Breast epithelium (tissue), 4 donors: ENCODE measurements around the gene GTF2F2. TPM values are rescaled to one million over a fixed set of nuclear protein-coding genes. Genes with fewer than 3 reads are reported as not detected.

Source experiments
- DNase-seq, 2 donors: peaks; one replicate each; pipeline ENCODE4 v3.0.0-alpha.2; 2019; ENCODE audit warnings: low spot score in 2 of 2
- H3K27ac ChIP-seq, 2 donors: fragments of 200-600 bp; sonication (generic) in 1 of 2; one replicate each; pipeline ENCODE4 v1.5.1; 2016 to 2019; ENCODE audit warnings: mild to moderate bottlenecking in 1 of 2
- H3K27me3 ChIP-seq, 2 donors: fragments of 200-600 bp; sonication (generic) in 1 of 2; one replicate each; pipeline versions ENCODE4 v1.5.1 to v1.6.0; 2017 to 2019; ENCODE audit warnings: control low read depth in 1 of 2, mild to moderate bottlenecking in 1 of 2
- H3K36me3 ChIP-seq: fragments of 200-600 bp; one replicate; pipeline ENCODE4 v1.5.1; 2019
- H3K4me1 ChIP-seq, 2 donors: fragments of 200-600 bp; sonication (generic); one replicate each; pipeline ENCODE4 v1.5.1; 2016 to 2019; ENCODE audit warnings: control low read depth in 1 of 2
- H3K4me3 ChIP-seq, 3 donors: fragments of 200-600 bp; sonication (generic); 1 replicate in 2 of 3; 2 replicates in 1 of 3; pipeline ENCODE4 v1.5.1; 2016 to 2019; ENCODE audit warnings: mild to moderate bottlenecking in 3 of 3, moderate library complexity in 2 of 3
- H3K9me3 ChIP-seq, 2 donors: fragments of 200-600 bp; sonication (generic) in 1 of 2; one replicate each; pipeline ENCODE4 v1.5.1; 2016 to 2019; ENCODE audit warnings: control low read depth in 1 of 2
- CTCF ChIP-seq, 3 donors: fragments of 450-650 bp; IDR thresholded peaks; one replicate each; pipeline ENCODE4 v1.5.1; 2016 to 2017; ENCODE audit warnings: antibody characterized with exemption in 3 of 3, mild to moderate bottlenecking in 3 of 3, moderate library complexity in 3 of 3
- POLR2A ChIP-seq: fragments of 450-650 bp; IDR thresholded peaks from one replicate; pipeline ENCODE4 v1.6.1; 2016; ENCODE audit warnings: antibody characterized with exemption, mild to moderate bottlenecking, moderate library complexity
- POLR2AphosphoS5 ChIP-seq, 3 donors: sonication (generic); formaldehyde crosslinking; IDR thresholded peaks; one replicate each; pipeline ENCODE4 v1.6.1; 2017; ENCODE audit warnings: antibody characterized with exemption in 3 of 3
- intact Hi-C: fragments of 100-400 bp; cut with DNase I; formaldehyde crosslinking; loops from one replicate; pipeline ENCODE4 v1.15.1; 2023; ENCODE audit warnings: low total_unique reads
- total RNA-seq, 3 donors: library from RNA; depleted of rRNA; stranded (reverse); fragments of >200 nt; gene quantifications; one replicate each; pipeline ENCODE4 v1.1.0, GENCODE V29; 2016

Gene GTF2F2
- total RNA-seq, 3 donors from 2014 or later = 10.9 to 23.4 (median 20.6) TPM

GRCh38 chr13:45209229-45209628 is 88.9 kb downstream of the GTF2F2 start:
- Histone ChIP-seq H3K27me3 (no peaks in the 10 kb centered on the region), H3K4me1 (no peaks in the 10 kb centered on the region), H3K27ac (no peak overlapping the region), H3K36me3 (no peaks in the 10 kb centered on the region), H3K4me3 (no peak overlapping the region), H3K9me3 (no peaks in the 10 kb centered on the region)
- intact Hi-C loops = no loop called here
- TF ChIP-seq POLR2AphosphoS5 (IDR thresholded peaks at IDR 0.05) = no peak
- no peak for TF ChIP-seq POLR2A
- TF ChIP-seq CTCF (IDR thresholded peaks at IDR 0.05) = no peak
- DNase-seq = no peak

DNA sequence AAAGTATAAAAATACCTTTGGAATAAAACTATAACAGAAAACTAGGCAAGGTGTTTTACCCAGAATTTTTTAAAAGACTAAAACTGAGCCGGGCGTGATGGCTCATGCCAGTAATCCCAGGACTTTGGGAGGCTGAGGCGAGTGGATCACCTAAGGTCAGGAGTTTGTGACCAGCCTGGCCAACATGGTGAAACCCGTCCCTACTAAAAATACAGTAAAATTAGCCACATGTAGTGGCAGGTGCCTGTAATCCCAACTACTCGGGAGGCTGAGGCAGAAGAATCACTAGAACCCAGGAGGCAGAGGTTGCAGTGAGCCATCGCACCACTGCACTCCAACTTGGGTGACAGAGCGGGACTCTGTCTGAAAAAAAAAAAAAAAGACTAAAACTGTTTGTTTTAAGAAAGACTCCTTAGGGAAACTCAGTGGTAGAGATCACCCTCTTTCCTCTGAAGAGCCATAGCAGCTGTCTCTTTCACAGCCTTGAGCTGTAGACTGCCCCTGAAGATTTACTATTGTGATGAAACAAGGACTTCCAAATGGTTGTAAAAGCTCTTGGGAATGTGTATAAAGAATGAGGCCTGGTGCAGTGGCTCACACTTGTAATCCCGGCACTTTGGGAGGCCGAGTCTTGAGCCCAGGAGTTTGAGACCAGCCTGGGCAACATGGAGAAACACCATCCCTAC is 95.2 kb downstream of the GTF2F2 start:
- peaks cover 0 to 5% of the 10 kb centered on the region in 2 donors for H3K4me1 ChIP-seq
- no peak for TF ChIP-seq CTCF (IDR thresholded peaks at IDR 0.05)
- TF ChIP-seq POLR2AphosphoS5 (IDR thresholded peaks at IDR 0.05) = no peak
- no peak for TF ChIP-seq POLR2A
- intact Hi-C loops = no loop called here
- H3K27ac ChIP-seq = no peak overlapping the region
- H3K36me3 ChIP-seq = no peaks in the 10 kb centered on the region
- H3K27me3 ChIP-seq = no peaks in the 10 kb centered on the region
- no peak overlapping the region for H3K4me3 ChIP-seq
- H3K9me3 ChIP-seq = no peaks in the 10 kb centered on the region
- no peak for DNase-seq

DNA sequence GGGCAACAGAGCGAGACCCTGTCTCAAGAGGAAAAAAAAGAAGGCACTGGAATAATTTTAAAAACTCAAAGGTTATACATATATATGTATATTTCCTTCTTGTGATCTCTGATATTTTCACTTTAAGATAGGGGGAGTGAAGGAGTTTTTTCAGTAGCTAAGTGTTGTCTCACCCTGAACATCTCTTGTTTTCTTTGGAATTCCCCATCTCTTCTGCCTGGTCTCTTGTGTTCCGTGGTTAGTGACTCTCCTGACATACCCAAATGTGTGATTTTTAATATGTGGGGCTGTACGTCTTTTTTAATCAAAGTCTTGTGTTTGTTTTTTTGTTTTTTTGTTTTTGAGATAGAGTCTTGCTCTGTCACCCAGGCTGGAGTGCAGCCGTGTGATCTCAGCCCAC is 95.9 kb downstream of the GTF2F2 start:
- H3K27ac ChIP-seq = no peak overlapping the region
- H3K4me1 ChIP-seq = peaks cover 0 to 5% of the 10 kb centered on the region in 2 donors

DNA sequence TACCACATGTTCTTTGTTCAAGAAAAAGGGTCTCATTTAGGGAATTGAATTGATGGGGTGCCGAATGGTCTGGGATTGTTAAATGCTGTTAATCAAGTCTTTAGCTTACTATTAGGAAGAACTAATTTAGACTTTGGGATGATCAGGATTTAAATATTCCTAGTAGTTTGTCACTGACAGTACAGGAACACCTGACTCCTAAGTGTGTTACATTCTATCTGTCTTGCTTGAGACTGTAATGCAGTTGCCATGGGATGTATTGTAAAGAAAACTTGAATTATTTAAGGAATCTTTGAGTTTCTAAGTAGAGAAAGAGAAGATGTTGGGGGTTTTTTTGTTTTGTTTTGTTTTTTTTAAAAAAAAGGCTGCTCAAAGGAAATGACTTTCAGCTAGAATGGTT is 98.4 kb downstream of the GTF2F2 start:
- no peak for DNase-seq
- Histone ChIP-seq H3K4me3 (no peak overlapping the region), H3K36me3 (no peaks in the 10 kb centered on the region), H3K27ac (no peak overlapping the region), H3K4me1 (peaks cover 0 to 5% of the 10 kb centered on the region in 2 donors), H3K27me3 (no peaks in the 10 kb centered on the region), H3K9me3 (no peaks in the 10 kb centered on the region)
- intact Hi-C loops = no loop called here
- TF ChIP-seq CTCF (IDR thresholded peaks at IDR 0.05) = no peak
- no peak for TF ChIP-seq POLR2A
- TF ChIP-seq POLR2AphosphoS5 (IDR thresholded peaks at IDR 0.05) = no peak

More for the DNA sequence above, 95.9 kb downstream of the GTF2F2 start:
- H3K9me3 ChIP-seq = no peaks in the 10 kb centered on the region
- H3K4me3 ChIP-seq = no peak overlapping the region
- no peak for DNase-seq
- TF ChIP-seq POLR2AphosphoS5 (IDR thresholded peaks at IDR 0.05) (no peak), CTCF (IDR thresholded peaks at IDR 0.05) (no peak), POLR2A (no peak)
- H3K36me3 ChIP-seq = no peaks in the 10 kb centered on the region
- intact Hi-C loops = no loop called here
- no peaks in the 10 kb centered on the region for H3K27me3 ChIP-seq

GRCh38 chr13:45219123-45219891 is 99.0 kb downstream of the GTF2F2 start:
- Histone ChIP-seq H3K27me3 (no peaks in the 10 kb centered on the region), H3K4me3 (no peak overlapping the region), H3K27ac (no peak overlapping the region), H3K4me1 (peaks cover 0 to 5% of the 10 kb centered on the region in 2 donors), H3K36me3 (no peaks in the 10 kb centered on the region), H3K9me3 (no peaks in the 10 kb centered on the region)
- TF ChIP-seq CTCF (IDR thresholded peaks at IDR 0.05) = no peak
- TF ChIP-seq POLR2A = no peak
- no peak for TF ChIP-seq POLR2AphosphoS5 (IDR thresholded peaks at IDR 0.05)
- intact Hi-C loops = no loop called here
- no peak for DNase-seq
